ENCODE measurements around the gene ABR. TPM values are rescaled to one million over a fixed set of nuclear protein-coding genes. Genes with fewer than 3 reads are reported as not detected.
"Not testable (repeated sequence)": the region's sequence is repeated elsewhere in the genome, so short reads cannot be mapped to it uniquely, and the experiment has no call there.

The ABR gene
- total and polyA plus RNA-seq, 4 donors: 2.7 to 12.9 (median 6.8) TPM

DNA sequence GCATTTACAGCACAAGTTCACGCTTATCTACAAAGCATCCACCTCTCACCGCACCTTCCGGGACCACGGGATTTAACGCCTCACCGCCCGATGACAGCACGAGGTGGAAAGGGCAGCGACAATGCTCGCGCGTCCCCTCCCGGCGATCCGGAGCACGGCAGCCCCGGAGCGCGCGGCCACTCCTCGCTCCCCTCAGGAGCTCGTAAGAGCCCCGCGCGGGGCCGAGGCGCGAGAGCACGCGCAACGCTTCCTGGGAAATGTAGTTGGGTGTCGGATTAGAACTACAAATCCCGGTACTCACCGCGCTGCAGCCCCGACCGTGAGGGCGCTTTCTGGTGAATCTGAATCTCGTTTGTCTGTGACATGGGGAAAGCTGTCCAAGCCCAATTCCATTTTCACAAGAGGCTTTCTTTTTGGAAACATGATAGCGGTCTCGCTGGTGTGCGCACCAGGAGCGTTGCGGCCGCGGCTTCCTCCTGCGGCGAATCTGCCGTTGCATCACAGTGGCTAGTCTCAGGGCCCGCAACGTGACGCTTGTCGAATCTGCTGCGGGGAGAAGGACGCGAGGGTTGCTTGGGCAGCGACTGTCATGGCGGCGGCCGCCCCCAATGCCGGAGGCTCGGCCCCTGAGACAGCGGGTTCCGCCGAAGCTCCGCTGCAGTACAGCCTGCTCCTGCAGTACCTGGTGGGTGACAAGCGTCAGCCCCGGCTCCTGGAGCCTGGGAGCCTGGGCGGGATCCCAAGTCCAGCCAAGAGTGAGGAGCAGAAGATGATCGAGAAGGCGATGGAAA is 183.0 kb downstream of the ABR start, which contains the start of gene TIMM22 (continued):
- TF ChIP-seq, protein P1, sequence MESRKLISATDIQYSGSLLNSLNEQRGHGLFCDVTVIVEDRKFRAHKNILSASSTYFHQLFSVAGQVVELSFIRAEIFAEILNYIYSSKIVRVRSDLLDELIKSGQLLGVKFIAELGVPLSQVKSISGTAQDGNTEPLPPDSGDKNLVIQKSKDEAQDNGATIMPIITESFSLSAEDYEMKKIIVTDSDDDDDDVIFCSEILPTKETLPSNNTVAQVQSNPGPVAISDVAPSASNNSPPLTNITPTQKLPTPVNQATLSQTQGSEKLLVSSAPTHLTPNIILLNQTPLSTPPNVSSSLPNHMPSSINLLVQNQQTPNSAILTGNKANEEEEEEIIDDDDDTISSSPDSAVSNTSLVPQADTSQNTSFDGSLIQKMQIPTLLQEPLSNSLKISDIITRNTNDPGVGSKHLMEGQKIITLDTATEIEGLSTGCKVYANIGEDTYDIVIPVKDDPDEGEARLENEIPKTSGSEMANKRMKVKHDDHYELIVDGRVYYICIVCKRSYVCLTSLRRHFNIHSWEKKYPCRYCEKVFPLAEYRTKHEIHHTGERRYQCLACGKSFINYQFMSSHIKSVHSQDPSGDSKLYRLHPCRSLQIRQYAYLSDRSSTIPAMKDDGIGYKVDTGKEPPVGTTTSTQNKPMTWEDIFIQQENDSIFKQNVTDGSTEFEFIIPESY (IDR thresholded peaks at IDR 0.05): peak; percentile 97
- TF ChIP-seq HNF4G (IDR thresholded peaks at IDR 0.05): no peak
- peak; percentile 88 for TF ChIP-seq RAD21 (IDR thresholded peaks at IDR 0.05)
- TF ChIP-seq GABPA (IDR thresholded peaks at IDR 0.05 in 1 of 2, conservative IDR thresholded peaks at IDR 0.05 in 1 of 2): peak in 1 of 2 donors; percentile 72

DNA sequence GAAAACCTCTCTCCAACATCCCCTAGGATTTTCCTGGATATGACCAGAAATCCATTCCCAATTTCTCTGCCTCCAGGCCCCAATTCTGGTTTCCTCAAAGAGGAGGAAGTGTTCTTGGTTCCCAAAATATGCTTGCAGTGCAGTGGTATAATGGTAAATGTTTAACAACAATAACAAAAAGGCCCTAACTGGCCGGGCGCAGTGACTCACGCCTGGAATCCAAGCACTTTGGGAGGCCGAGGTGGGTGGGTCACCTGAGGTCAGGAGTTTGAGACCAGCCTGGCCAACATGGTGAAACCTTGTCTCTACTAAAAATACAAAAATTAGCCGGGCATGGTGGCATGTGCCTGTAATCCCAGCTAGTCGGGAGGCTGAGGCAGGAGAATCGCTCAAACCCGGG is 184.5 kb downstream of the ABR start:
- H3K27ac ChIP-seq (ENCODE audit: low read depth in 1 of 2, low read length in 2 of 2); H3K9ac ChIP-seq (ENCODE audit: low read depth in 1 of 2, low read length in 2 of 2); DNase-seq (ENCODE audit: low spot score); H3K4me3 ChIP-seq (ENCODE audit: low read depth in 1 of 3, low read length in 3 of 3); H3K27me3 ChIP-seq (ENCODE audit: control insufficient read depth in 4 of 4, insufficient read depth in 4 of 4, low read length in 3 of 4); H3K9me3 ChIP-seq (ENCODE audit: control insufficient read depth in 4 of 4, low read length in 3 of 4); H3K36me3 ChIP-seq (ENCODE audit: control insufficient read depth in 4 of 4, insufficient read depth in 3 of 4, low read depth in 1 of 4, low read length in 3 of 4): not testable (repeated sequence)
- 81% methylated on average over 8 of the region's 8 CpGs for WGBS
- H3K4me1 ChIP-seq (ENCODE audit: control insufficient read depth in 4 of 4, insufficient read depth in 4 of 4, low read length in 3 of 4): peaks cover 0 to 20% (median 19%) of the 10 kb centered on the region in 4 donors

DNA sequence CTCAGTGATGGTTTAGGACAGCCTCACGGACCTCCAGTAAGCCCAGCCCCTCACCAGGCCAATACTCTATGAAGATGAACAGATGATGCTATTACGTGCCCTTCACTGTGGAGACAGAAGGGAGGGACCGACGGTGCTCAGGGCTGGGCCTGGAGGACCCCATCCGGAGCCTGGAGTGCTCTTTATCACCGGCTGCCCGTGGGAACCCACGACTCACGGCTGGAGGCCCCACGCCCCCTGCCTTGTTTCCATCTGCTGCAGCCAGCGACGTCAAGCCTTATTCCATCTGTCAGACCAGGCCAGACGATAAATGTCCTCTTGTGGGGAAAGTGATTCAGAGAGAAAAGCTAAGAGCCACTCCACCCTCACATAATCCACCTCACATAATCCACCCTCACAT is 186.8 kb downstream of the ABR start:
- Histone ChIP-seq H3K4me1 (ENCODE audit: control insufficient read depth in 4 of 4, insufficient read depth in 4 of 4, low read length in 3 of 4) (peaks cover 0 to 7% (median 6%) of the 10 kb centered on the region in 4 donors), H3K9me3 (ENCODE audit: control insufficient read depth in 4 of 4, low read length in 3 of 4) (no peaks in the 10 kb centered on the region), H3K27me3 (ENCODE audit: control insufficient read depth in 4 of 4, insufficient read depth in 4 of 4, low read length in 3 of 4) (no peaks in the 10 kb centered on the region), H3K9ac (ENCODE audit: low read depth in 1 of 2, low read length in 2 of 2) (no peak overlapping the region), H3K4me3 (ENCODE audit: low read depth in 1 of 3, low read length in 3 of 3) (no peak overlapping the region), H3K36me3 (ENCODE audit: control insufficient read depth in 4 of 4, insufficient read depth in 3 of 4, low read depth in 1 of 4, low read length in 3 of 4) (no peaks in the 10 kb centered on the region), H3K27ac (ENCODE audit: low read depth in 1 of 2, low read length in 2 of 2) (no peak overlapping the region)
- no peak for DNase-seq (ENCODE audit: low spot score)
- TF ChIP-seq, protein P2, sequence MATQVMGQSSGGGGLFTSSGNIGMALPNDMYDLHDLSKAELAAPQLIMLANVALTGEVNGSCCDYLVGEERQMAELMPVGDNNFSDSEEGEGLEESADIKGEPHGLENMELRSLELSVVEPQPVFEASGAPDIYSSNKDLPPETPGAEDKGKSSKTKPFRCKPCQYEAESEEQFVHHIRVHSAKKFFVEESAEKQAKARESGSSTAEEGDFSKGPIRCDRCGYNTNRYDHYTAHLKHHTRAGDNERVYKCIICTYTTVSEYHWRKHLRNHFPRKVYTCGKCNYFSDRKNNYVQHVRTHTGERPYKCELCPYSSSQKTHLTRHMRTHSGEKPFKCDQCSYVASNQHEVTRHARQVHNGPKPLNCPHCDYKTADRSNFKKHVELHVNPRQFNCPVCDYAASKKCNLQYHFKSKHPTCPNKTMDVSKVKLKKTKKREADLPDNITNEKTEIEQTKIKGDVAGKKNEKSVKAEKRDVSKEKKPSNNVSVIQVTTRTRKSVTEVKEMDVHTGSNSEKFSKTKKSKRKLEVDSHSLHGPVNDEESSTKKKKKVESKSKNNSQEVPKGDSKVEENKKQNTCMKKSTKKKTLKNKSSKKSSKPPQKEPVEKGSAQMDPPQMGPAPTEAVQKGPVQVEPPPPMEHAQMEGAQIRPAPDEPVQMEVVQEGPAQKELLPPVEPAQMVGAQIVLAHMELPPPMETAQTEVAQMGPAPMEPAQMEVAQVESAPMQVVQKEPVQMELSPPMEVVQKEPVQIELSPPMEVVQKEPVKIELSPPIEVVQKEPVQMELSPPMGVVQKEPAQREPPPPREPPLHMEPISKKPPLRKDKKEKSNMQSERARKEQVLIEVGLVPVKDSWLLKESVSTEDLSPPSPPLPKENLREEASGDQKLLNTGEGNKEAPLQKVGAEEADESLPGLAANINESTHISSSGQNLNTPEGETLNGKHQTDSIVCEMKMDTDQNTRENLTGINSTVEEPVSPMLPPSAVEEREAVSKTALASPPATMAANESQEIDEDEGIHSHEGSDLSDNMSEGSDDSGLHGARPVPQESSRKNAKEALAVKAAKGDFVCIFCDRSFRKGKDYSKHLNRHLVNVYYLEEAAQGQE (IDR thresholded peaks at IDR 0.05): no peak
- no peak for TF ChIP-seq FOXA2 (IDR thresholded peaks at IDR 0.05)
- TF ChIP-seq EGR1 (IDR thresholded peaks at IDR 0.05; ENCODE audit: low read depth in 2 of 2): no peak
- no peak for TF ChIP-seq RAD21 (IDR thresholded peaks at IDR 0.05)
- no peak for TF ChIP-seq SP1 (IDR thresholded peaks at IDR 0.05)
- no peak for TF ChIP-seq HNF4A (conservative IDR thresholded peaks at IDR 0.05)
- no peak for TF ChIP-seq TAF1 (conservative IDR thresholded peaks at IDR 0.05)
- TF ChIP-seq, protein P1 (IDR thresholded peaks at IDR 0.05): no peak
- no peak for TF ChIP-seq FOXA1 (IDR thresholded peaks at IDR 0.05)
- TF ChIP-seq, protein P3, sequence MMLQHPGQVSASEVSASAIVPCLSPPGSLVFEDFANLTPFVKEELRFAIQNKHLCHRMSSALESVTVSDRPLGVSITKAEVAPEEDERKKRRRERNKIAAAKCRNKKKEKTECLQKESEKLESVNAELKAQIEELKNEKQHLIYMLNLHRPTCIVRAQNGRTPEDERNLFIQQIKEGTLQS (IDR thresholded peaks at IDR 0.05): no peak
- TF ChIP-seq HNF4G (IDR thresholded peaks at IDR 0.05): no peak
- TF ChIP-seq RXRA (IDR thresholded peaks at IDR 0.05): no peak
- TF ChIP-seq, protein P4, sequence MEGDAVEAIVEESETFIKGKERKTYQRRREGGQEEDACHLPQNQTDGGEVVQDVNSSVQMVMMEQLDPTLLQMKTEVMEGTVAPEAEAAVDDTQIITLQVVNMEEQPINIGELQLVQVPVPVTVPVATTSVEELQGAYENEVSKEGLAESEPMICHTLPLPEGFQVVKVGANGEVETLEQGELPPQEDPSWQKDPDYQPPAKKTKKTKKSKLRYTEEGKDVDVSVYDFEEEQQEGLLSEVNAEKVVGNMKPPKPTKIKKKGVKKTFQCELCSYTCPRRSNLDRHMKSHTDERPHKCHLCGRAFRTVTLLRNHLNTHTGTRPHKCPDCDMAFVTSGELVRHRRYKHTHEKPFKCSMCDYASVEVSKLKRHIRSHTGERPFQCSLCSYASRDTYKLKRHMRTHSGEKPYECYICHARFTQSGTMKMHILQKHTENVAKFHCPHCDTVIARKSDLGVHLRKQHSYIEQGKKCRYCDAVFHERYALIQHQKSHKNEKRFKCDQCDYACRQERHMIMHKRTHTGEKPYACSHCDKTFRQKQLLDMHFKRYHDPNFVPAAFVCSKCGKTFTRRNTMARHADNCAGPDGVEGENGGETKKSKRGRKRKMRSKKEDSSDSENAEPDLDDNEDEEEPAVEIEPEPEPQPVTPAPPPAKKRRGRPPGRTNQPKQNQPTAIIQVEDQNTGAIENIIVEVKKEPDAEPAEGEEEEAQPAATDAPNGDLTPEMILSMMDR (IDR thresholded peaks at IDR 0.05; ENCODE audit: low read depth, low read length, missing input control): no peak
- no peak for TF ChIP-seq JUND (IDR thresholded peaks at IDR 0.05)
- no peak for TF ChIP-seq YY1 (IDR thresholded peaks at IDR 0.05)
- no peak for TF ChIP-seq GABPA (IDR thresholded peaks at IDR 0.05 in 1 of 2, conservative IDR thresholded peaks at IDR 0.05 in 1 of 2)
- TF ChIP-seq, protein P5, sequence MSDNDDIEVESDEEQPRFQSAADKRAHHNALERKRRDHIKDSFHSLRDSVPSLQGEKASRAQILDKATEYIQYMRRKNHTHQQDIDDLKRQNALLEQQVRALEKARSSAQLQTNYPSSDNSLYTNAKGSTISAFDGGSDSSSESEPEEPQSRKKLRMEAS (IDR thresholded peaks at IDR 0.05): no peak
- no peak for TF ChIP-seq NR2F2 (IDR thresholded peaks at IDR 0.05)
- WGBS: 82% methylated on average over 13 of the region's 13 CpGs

All from liver (tissue), 9 donors.